Stomach (tissue), 4 donors: ENCODE results near the gene SMARCA4.

Experiments used
- CTCF ChIP-seq, 7 experiments: fragments of 450-650 bp in 4 of 7; fragments of 200-600 bp in 3 of 7; sonication (generic) in 3 of 7; IDR thresholded peaks; one replicate each; pipeline ENCODE4 v1.5.1; 2016 to 2019; ENCODE audit warnings: antibody characterized with exemption in 7 of 7, control low read depth in 2 of 7, mild to moderate bottlenecking in 1 of 7
- POLR2A ChIP-seq, 4 donors: fragments of 450-650 bp; IDR thresholded peaks; one replicate each; pipeline ENCODE4 v1.6.1; 2016; ENCODE audit warnings: antibody characterized with exemption in 4 of 4, control low read depth in 2 of 4, mild to moderate bottlenecking in 1 of 4, moderate library complexity in 1 of 4

- TF ChIP-seq CTCF (IDR thresholded peaks at IDR 0.05) (no peak), POLR2A (IDR thresholded peaks at IDR 0.05) (no peak)
Measured at GRCh38 chr19:11012507-11012906, 51.7 kb downstream of the SMARCA4 start.
